ENCODE results near the gene RALBP1. TPM values are rescaled to one million over a fixed set of nuclear protein-coding genes. Genes with fewer than 3 reads are reported as not detected.

RALBP1 gene
- total RNA-seq, 4 donors from 2014 or later = 60.2 to 97.6 (median 72.2) TPM

DNA sequence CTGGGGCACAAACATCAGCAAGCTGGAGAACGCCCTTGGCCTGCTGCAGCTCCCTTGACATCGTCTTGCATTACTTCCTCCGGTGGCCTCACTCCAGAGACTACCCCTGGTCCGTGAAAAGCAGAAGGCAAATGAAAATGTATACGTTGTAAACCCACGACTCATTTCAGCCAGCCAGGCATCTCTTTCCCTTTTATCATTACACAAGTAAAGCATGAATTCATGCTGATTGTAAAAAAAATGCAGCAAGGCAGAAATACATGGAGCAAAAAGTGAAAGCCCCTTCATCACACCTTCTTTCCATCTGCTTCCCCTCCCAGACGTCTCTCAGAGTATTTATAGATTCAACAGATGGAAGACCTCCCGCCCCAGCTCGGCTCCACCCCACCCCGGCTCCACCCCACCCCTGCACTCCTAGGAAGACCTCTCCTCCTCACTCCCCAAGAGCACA is 41.6 kb upstream of the RALBP1 start:
- ATAC-seq (ENCODE audit: low FRiP score) (no peak), DNase-seq (ENCODE audit: low spot score) (no peak)
- TF ChIP-seq, protein P1, sequence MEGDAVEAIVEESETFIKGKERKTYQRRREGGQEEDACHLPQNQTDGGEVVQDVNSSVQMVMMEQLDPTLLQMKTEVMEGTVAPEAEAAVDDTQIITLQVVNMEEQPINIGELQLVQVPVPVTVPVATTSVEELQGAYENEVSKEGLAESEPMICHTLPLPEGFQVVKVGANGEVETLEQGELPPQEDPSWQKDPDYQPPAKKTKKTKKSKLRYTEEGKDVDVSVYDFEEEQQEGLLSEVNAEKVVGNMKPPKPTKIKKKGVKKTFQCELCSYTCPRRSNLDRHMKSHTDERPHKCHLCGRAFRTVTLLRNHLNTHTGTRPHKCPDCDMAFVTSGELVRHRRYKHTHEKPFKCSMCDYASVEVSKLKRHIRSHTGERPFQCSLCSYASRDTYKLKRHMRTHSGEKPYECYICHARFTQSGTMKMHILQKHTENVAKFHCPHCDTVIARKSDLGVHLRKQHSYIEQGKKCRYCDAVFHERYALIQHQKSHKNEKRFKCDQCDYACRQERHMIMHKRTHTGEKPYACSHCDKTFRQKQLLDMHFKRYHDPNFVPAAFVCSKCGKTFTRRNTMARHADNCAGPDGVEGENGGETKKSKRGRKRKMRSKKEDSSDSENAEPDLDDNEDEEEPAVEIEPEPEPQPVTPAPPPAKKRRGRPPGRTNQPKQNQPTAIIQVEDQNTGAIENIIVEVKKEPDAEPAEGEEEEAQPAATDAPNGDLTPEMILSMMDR (IDR thresholded peaks at IDR 0.05) = no peak

DNA sequence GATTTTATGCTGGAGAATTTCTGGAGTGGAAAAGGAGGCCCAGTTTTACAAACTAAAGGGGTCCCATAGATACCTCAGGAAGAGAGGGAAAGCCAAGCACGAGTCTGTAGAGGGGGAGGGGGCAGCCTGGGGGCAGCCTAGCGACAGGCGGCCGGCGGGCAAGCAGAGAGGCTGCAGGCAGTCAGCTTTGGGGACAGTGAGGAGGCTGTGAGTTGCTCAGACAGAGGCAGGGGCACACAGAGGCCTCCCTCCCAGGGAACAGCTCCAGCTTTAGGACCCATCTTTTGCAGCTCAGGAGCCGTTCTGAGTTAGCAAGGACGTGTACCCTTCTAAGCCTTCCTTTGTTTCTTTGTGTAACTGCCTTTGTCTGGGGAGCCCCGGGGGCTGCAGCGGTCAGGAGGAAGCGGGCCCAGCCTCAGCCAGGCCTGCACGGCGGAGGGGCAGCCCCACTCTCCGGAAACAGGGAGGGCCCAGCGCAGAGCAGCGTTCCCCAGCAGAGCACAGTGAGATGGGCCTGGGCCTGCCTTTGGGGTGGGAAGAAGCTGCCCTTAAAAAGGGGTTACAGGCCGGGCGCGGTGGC is 41.1 kb upstream of the RALBP1 start:
- TF ChIP-seq, protein P1 (IDR thresholded peaks at IDR 0.05) = no peak
- no peak for DNase-seq (ENCODE audit: low spot score)
- ATAC-seq (ENCODE audit: low FRiP score) = no peak

DNA sequence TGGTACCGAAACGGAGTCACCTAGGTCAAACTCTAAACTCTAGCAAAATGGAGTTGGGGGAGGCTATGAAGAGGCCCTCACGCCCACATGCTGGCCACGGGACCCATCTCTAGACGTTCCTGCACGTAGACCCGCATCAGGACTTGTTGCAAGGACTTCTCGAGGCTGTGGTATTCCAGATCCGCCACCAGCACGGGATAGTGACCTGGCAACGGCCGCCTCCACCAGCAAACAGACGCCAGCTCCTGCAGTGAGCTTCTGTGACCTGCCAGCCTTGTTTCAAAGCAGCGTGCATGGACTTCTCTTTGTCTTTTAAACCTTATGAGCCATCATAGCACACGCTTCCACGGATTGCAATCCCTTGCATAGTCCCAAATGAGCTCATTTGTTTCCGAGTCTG is 40.3 kb upstream of the RALBP1 start:
- TF ChIP-seq, protein P1 (IDR thresholded peaks at IDR 0.05) = no peak
- ATAC-seq (ENCODE audit: low FRiP score) (no peak), DNase-seq (ENCODE audit: low spot score) (no peak)

DNA sequence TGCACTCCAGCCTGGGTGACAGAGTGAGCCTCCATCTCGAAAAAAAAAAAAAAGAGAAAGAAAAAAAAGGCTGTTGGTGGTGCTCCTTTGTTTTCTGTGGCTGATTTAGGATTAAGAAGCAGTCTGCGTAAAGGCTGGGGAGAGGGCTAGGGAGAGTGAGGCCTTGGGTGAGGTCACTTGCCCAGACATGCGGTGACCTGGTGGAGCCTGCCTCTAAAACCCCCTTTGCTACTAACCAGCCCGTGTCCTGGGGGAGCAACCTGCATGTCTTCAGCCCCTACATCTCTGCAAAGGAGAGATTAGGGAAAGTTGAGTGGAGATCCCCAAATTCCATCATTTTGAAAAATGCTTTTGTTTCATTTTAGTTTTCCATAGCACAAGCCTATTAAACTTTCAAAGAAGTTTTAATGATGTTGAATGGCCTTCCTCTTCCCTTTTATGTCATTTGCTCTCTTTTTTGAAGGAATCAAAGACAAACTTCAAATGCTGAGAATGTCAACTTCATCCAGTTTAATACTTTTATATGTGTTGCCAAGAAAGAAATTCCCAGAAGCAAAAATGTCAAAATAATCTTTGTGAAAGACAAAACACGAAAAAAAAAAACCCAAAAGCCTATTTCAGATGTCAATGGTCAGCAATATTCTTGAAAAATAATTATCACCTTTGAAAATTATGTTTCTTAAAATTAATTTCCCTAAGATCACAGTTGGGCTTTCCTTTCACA is 38.9 kb upstream of the RALBP1 start:
- no peak for DNase-seq (ENCODE audit: low spot score)
- TF ChIP-seq, protein P1 (IDR thresholded peaks at IDR 0.05) = no peak
- ATAC-seq (ENCODE audit: low FRiP score) = no peak

DNA sequence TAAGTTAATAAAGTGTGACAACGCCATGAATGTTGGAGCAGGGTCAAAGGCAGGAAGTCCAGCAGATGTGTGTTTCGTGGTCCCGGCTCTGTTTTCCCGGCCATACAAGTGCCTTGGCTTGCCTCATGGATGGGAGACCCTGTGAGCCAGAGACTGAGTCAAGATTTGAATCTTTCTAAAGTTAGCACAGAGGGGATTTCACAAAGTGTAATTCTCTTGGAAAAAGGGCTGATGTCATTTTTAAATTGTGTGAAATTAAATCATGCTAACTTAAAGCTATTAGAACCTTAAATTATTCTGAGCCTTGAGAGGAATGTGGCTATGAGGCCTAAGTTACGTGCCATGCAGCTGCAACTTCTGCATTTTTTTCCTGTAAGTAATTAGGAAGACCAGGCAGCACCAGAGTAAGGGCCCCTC is 38.3 kb upstream of the RALBP1 start:
- ATAC-seq (ENCODE audit: low FRiP score) = no peak
- DNase-seq (ENCODE audit: low spot score) = no peak

DNA sequence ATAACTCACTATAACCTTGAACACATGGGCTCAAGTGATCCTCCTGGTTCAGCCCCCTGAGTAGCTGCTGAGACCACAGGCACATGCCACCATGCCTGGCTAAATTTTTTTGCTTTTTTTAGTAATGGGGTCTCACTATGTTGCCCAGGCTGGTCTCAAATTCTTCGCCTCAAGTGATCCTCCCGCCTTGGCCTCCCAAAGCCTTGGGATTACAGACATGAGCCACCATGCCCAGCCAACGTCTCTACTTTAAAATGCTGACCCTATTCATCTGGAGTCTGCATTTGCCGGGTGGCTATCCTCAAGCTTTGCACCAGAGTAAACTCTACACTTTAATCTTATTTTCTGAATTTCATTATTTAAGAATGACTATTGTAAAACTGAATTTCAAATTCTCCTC is 37.6 kb upstream of the RALBP1 start:
- TF ChIP-seq, protein P1 (IDR thresholded peaks at IDR 0.05) = no peak
- ATAC-seq (ENCODE audit: low FRiP score) = no peak
- DNase-seq (ENCODE audit: low spot score) = no peak

More for the DNA sequence above, 38.3 kb upstream of the RALBP1 start:
- TF ChIP-seq, protein P1 (IDR thresholded peaks at IDR 0.05) = no peak

DNA sequence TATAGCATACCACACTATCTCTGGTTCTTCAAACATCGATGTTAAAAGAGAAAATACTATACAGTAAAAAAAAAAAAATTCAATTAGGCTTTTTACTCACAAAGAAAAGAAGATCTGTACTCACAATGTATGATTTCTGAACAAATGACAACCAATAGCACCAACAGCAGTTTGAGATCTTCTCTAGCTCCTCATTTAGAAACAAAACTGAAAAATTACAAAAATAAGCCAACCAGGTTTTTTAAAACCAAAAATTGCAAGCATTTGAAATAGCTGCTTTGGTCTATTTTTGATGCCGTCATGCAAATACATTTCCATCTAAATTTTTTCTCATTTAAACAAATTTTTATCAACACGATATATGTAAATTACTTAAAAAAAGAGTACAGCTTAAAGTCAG is 34.3 kb upstream of the RALBP1 start:
- ATAC-seq (ENCODE audit: low FRiP score) = no peak

More for the DNA sequence above, 34.3 kb upstream of the RALBP1 start:
- TF ChIP-seq, protein P1 (IDR thresholded peaks at IDR 0.05) = no peak
- DNase-seq (ENCODE audit: low spot score) = no peak
